Measurements from ENCODE around the gene SLCO2B1.

Gene SLCO2B1

DNA sequence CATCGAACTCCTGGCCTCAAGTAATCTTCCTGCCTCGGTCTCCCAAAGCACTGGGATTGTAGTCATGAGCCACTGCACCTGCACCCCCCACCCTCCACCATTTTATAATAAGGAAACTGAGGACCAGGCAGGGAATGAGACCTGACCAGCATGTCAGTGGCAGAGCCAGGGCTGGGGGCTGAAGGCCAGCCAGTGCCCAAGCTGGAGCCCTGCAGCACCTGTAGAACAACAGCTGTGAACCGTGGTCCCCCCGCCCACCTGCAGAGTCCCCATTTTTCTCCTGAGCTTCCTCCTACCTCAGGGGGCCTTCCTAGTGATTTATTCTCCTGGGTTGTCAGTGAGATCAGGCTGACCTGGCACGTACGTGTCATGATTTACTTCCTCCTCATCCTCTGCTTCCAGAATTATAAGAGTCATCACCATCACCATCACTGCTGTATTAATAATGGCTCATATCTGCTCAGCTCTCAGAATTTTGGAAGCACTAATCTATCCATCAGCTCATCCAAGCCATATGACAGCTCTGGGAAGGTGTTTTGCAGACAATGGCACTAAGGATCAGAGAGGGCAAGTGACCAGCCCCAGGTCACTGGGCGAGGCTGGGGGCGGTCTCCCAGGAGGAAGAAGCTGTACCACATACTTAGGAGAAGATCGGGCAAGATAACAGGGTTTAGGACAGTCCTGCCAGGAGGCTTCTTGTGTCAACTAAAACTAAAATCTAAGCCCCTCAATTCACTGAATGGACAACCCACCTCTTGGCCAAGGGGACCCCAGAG is 5.5 kb upstream of the SLCO2B1 start:
- no peak for DNase-seq (ENCODE audit: low spot score)

DNA sequence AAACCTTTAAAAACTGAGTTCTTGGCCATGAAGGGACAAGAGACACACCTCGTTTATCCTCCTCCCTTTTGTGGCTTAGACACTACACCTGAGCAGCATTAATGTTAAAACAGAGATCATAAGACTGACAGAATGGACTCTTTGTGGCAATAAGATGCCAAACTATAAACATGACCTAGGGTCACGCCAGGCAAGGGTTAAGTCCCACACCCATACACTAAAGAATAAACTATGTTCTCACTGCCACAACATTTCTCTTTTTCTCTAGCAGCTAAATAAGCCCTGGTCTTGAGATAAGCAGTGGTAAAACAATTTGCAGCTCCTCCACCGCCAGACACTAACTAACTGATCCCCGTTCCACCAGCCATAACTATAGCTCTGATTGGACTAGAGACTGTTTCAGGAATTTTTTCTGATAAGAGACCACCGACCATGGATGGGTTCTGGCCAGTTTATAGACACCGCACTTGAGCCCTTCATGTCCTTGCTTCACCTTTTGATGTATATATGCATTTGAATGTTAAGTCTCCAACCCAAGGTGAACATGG is 4.9 kb upstream of the SLCO2B1 start:
- DNase-seq (ENCODE audit: low spot score): no peak

DNA sequence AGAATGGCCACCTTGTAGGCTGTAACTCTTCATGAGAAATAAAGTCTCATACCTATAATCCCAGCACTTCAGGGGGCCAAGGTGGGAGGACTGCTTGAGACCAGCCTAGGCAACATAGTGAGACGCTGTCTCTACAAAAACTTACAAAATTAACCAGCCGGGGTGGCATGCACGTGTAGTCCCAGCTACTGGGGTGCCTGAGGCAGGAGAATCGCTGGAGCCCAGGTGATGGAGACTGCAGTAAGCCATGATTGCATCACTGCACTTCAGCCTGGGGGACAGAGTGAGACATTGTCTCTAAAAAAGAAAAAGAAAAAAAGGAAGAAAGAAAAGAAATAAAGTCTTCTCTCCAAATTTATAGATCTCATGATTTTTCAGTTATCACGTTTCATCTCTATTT is 4.2 kb upstream of the SLCO2B1 start:
- DNase-seq (ENCODE audit: low spot score): no peak

DNA sequence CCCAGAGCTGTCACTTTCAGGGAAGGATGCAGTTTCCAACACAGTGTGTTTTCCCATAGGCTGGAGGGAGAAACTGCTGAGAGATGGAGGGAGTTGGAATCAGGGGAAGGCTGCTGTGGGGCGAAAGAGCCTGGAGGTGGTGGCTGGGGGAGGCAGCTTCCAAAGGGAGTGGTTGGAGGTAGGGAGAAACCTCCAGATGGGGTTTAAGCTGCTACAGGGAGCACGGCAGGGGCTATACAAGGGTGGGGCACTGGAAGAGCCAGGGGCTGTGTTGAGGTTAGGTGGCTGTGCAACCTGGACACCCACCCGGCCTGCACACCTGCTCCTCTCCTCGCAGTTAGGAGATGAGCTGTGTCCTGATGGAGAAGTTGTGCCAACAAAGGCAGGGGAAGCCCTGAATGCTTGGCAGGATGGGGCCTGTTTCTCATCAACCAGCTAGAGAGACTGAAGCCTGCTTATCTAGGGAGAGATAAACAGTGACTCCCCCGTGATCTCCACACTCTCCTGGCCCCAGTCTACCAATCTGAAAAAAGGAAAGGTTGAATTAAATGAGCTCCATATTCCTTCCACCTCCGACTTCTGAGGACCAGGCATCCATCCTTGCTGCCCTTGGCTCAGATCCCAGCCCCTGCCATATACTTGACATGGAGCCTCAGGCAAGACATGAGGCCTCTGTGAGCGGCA is 3.6 kb upstream of the SLCO2B1 start:
- no peak for DNase-seq (ENCODE audit: low spot score)

DNA sequence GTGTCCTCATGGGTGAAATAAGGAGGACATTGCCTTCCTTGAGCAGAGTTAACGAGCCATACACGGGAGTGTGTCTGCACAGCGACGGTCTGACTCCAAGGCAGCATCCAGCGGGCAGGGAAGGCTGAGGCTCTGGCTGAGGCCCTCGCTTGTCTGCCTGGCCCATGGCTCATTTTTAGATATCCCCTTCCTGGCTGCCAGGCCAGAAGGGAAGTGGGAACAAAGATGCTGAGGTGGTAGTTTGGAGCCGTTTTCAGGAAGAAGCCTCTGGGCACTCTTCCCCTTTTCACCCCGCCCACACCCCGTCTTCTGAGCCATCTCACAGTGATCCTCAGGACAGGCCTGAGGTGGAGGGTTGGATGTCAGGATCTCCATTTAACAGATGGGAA is 3.0 kb upstream of the SLCO2B1 start:
- DNase-seq (ENCODE audit: low spot score): no peak

DNA sequence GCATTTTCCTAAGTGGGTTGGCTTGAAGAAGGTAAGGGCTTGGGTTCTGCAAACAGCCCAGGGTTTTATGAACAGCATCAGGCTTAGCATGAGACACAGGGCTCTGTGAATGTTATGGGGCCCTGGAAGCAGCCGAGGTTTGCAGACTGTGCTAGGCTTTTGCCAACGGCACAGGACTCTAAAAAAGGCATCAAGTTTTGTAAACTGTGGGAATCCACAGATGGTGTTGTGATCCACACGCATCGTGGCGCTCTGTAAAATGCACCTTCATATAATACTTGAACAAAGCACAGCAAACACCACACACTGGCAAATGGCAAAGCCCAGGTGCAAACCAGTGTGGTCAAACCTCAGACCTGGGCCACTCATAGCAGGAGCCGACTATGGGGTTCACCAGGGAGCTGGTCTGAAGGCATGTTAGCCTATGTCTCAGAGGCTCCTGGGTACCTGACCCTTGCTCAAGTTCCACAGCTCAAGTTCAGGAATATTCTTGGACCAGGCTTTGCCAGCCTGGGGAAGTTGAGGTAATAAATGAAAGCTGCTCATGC is 2.4 kb upstream of the SLCO2B1 start:
- no peak for DNase-seq (ENCODE audit: low spot score)

DNA sequence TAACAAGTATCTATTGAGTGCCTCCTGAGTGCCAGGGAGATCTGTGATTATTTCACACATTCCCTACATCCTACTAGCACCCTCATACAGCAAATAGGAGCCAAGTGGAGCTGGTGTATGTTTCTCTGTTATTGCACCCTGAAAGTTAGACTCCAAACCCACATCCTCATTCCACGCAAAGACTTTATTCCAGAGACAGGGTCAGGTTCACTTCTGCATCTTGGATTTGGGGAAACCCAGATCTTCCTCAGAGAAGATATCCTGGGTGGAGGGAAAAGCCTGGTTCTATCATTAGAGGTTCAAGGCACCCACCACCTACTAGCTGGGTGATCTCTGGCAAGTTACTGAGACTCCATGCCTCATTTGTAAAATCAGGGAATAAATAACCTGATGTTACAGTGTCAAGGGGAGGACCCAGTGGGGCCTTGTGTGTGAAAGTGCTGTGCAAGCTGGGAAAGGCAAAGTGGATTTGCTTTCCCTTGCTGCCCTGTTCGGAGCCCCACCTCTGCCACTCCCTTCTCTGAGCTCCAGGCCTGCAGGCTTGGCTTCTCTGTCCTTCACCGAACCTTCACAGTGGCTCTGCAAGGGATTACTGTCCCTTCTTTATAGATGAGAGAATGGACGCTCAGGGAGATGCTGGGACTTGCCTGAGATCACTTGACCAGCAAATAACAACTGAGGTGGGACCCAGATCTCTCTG is 991 bp upstream of the SLCO2B1 start:
- DNase-seq (ENCODE audit: low spot score): no peak

DNA sequence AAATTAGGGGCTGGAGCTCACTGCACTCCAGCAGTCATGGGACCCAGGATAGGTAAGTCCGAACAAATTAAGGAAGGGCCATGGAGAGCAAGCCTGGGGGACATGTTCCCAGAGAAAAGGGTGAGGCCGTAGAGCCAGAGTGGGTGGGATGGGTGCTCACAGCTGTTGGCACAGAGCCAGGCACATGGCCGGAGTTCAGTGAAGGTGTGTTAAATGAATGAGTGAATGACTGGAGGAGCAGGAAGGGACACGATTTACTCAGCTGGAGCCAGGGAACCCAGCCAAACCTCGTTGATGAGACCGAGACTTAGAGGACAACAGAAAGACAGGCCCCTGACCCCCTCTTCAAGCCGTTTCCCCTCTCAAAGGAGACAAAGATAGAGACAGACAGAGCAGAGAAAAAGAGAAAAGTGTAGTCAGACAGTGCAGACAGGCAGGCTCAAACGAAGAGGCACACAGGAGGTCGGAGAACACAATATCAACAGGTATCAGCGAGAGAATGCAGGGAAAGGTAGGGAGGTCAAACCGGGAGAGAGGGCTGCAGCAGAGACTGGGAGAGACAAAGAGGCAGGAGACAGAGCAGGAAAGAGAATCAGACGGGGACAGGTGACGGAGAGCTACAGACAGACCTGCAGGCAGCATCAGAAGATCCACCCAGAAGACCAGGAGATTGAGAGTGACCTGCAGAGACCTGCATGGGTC is 590 bp downstream of the SLCO2B1 start:
- no peak for DNase-seq (ENCODE audit: low spot score)

DNA sequence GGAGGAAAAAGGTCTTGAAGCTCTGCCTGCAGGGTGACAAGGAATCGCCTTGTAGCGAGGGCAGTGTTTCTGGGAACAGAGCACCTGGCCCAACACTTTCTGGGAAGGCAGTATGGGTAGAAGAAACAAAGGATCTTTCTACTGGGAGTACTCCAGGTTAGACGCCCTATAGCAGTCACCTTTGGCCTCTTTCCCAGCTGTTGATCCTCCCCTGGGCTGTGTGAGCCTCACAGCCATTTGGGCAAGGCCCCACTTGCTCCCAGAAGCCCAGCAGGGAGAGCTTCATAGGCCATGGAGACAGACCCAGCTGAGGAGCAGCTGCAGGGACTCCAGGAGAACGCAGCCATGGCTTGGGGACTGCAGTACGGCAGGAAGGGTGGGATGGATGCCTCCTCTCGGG is 1.2 kb downstream of the SLCO2B1 start:
- DNase-seq (ENCODE audit: low spot score): no peak

DNA sequence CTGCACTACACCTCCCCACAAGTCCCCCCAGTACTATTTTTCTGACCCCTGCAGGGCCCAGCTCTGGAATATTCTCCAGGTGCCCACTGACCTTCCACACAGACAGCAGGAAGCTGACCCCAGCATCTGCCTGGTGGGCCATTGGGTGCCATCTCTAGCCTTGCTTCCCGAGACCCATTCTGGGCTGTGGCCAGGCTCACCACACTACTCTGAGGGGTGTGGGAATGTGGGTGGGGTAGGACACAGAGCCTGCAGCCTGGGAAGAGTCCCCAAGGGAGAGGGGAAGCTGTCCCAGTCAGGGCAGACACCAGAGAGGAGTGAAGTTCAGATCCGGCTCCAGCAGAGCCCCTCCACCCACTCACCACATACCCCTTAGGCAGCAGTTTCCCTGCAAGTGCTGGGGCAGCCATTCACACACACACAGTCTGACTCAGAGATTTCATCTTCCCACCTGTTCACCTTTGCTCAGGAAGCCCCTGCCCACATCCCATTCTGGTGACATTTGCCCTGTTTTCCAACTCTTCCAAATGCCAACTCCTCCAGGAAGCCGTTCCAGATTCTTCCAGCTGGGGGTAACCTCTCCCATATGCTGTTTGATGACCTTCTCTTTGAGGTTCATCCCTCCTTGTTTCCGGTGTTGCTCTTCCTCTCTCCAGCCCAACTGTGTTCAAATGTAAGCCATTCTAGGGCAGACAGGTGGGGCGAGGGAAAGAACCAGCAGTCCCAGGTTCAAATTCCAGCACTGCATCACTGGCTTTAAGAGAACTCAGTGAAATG is 1.9 kb downstream of the SLCO2B1 start:
- no peak for DNase-seq (ENCODE audit: low spot score)

DNA sequence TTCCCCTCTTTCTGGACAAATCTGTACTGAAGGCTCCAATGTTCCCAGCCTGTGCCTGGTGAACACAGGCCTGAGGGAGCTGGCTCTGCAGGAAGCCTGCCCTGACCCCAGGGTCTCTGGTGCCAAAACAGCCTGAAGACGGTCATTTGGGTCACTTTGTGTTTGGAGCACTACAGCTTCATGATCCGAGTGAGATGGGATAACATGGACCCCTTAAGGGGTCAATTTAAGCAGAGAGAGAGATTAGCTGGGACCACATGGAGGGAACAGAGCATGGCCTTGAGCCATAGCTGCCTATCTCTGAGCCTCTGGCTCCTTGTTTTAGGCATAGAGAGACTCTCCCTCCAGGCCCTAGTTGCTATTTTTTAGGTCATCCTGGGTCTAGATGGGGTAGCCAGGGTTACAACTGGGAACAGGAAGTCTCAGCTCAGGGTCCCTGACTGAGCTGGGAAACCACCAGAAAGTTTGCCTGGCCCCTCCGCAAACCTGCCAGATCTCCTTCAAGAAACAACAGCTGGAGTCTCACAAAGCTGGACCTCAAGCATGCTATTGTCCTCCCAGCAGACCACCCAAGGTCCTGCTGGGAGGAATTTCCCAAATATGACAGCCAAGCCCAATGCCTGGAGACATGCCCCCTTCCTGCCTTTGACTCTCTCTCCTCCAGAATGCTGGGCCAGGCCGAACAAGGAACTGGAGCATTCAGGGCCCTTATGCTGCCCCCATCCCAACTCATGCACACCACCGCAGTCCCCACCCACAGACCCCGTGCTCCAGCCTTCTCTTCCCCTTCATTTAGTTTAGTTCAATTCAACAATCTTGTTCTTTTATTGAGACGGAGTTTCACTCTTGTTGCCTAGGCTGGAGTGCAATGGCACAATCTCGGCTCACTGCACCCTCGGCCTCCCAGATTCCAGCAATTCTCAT is 4.0 kb downstream of the SLCO2B1 start:
- no peak for DNase-seq (ENCODE audit: low spot score)

DNA sequence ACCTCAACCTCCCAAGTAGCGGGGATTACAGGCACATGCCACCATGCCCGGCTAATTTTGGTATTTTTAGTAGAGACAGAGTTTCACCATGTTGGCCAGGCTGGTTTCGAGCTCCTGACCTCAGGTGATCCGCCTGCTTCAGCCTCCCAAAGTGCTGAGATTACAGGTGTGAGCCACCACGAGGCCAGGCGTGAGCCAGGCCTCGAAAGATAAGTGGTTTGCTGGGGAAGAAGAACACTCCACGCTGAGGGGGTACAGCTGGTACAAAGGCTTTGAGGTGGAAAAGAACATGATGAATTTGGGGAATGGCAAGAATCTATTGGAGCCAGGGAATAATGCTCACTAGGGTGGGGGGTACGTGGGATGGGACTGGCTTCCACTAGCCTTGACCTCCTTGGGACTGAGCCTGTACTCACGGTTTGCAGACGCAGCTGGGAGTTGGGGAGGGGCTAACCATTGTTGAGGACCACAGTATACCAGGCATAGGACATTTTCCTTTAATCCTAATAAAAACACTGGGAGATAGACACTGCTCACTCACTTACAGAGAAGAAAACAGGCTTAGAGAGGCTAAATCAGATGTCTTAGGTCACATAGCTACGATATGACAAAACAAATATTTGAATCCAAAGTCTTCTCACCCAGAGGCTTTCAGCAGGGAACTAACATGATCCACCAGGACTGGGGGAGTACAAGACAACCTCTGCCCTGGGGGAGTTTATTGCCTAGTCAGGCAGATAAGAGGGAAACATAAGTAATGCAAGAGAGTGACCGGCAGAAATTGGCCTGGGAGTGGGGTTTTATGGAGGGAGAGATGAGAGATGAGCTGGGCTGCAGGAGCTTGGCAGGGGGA is 4.9 kb downstream of the SLCO2B1 start:
- no peak for DNase-seq (ENCODE audit: low spot score)

DNA sequence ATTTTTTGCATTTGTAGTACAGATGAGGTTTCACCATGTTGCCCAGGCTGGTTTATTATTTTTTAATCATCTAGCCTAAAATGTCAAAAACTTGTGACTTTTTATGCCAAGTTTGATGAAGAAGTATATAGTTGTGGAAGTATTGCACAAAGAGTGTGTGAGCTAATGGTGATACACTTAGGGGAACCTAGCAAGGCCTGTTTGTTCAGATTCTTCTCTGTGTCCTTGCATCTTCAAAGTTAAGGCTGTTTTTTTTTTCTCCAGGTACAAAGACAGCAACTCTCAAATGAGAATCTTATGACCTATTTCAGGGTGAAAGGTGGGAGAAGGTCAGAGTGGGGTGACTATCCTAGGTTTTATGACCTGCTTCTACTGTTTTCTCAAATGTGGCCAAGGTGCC is 7.3 kb downstream of the SLCO2B1 start:
- DNase-seq (ENCODE audit: low spot score): no peak

DNA sequence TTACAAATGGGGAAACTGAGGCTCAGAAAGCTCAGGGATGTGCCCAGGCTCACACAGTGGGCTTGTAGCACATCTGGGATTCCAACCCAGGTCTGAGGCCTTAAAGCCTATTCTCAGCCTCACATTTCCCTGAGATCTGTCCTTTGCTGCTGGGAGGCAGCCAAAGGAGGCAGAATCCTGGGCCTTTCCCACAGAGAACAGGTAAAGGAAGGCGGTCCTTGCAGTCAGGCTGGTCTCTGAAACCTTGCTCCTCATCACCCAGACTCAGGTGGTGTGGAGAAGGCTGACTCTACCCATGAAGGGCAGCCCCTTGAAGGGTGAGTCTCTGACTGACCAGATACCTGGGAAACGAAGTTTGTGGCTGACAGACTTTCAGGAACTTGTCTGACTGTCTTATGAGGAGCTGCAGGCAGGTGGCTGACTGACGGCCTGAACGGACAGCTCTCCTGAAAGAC is 7.8 kb downstream of the SLCO2B1 start:
- no peak for DNase-seq (ENCODE audit: low spot score)

DNA sequence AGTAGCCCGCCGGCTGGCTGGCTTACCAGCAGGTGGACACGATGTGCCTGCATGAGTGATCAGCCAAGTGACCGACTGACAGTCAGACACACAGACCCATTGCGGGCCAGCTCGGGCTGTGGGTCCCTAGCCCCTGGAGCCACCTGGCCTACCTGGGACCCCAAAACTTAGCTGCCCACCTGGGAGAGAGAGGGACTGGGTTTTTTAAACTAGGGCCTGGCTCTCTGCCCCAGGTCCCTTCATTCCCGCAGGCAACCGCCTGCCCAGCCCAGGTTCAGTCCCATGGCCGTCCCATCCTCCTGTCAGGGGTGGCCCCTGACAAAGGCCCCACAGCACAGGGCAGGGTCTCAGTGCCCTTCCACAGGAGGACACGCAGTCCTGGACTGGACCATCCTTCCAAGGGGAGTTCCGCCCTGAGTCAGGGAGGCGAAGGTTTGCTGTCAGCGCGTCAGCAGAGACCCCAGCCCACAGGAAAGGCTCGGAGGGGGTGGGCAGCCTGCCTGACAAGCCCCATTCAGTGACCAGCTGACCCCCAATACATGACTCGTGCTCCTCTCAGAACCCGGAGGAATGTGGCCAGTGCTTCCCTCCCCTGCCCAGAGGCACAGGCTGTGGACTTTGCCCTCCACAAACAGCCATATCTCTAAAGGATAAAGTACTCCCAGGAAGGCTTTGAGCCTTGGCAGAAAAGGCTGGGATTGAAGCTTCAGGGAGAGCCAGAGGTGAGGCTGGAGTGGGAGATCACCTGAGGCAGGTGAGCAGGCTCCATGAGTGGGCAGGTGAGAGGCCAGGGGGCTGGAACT is 8.4 kb downstream of the SLCO2B1 start:
- no peak for DNase-seq (ENCODE audit: low spot score)

DNA sequence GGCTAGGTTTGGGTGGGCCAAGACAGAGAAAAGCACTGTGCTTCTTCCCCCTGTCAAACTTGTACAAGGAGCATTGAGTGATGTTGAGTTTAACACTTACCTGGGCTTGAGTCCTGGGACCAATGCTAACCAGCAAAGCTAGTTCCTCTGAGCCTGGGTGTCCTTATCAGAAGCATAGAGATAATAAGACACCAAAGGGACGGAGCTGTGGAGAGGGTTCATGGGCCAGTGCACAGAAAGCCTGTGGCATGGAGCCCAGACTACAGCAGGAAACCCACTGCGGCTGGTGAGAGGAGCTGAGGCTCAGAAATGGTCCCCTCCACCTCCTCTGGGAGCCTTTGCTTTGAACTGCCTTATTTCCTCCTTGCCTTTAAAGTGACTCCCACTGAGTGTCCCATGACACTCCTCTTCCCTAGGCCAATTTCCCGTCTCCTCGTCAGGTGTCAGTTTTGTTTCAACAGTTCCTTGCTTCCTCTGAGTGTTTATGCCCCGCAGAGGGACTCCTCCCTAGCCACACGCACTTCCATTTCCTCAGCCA is 9.4 kb downstream of the SLCO2B1 start:
- DNase-seq (ENCODE audit: low spot score): no peak

DNA sequence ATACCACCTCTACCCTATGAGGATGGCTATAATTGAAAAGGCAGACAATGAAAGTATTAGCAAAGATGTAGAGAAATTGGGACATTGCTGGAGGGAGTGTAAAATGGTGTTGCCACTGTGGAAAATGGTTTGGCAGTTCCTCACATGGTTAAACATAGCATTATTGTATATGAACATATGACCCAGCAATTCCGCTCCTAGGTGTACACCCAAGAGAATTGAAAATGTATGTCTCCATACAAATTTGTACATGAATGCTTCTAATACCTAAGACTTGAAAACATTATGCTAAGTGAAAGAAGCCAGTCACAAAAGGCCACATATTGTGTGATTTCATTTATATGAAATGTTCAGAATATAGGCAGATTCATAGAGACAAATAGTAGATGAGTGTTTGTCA is 10.0 kb downstream of the SLCO2B1 start:
- no peak for DNase-seq (ENCODE audit: low spot score)

Data from CD4-positive, alpha-beta T cell treated with Interleukin-6 at 100 ng/mL for 8 hours (primary cell).